ENCODE data around the gene NELFCD.

Gene NELFCD

DNA sequence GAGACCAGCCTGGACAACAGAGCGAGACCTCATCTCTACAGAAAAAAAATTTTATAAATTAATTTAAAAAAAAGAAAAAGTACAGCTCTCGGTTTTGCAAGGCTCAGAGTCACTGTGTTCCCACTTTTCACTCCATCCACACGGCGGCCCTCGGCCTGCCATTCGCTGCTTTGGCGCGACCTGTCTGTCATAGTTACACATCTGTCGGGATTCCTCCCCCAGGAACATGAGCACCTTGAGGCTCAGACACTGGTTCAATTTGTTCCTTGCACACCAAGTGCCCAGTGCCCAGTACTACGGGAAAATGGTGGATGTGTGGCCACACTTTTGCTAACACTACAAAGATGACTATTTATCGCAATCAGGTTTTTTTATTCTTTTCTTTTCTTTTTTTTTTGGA lies 17.6 kb downstream of the NELFCD start:
- H3K9me2 ChIP-seq (replicated peaks; ENCODE audit: insufficient read depth, low read length), result no peaks in the 10 kb centered on the region
- no peak overlapping the region for H3K9ac ChIP-seq (ENCODE audit: low read length)
- no peaks in the 10 kb centered on the region for H3K27me3 ChIP-seq (replicated peaks; ENCODE audit: insufficient read depth, low read length)
- no peak overlapping the region for H3K4me2 ChIP-seq (ENCODE audit: low read depth, low read length)
- peaks cover 5% of the 10 kb centered on the region; the same call in 1 of the 2 replicates for H3K79me2 ChIP-seq (ENCODE audit: low read length)
- H2AFZ ChIP-seq (ENCODE audit: low read length), result no peak overlapping the region
- TF ChIP-seq CTCF (IDR thresholded peaks at IDR 0.05; ENCODE audit: low read length), result no peak
- TF ChIP-seq EZH2phosphoT487 (IDR thresholded peaks at IDR 0.05; ENCODE audit: low read length), result no peak
- TF ChIP-seq EZH2 (optimal IDR thresholded peaks at IDR 0.05; ENCODE audit: low read depth, low read length), result no peak
- no peak overlapping the region for H3K4me3 ChIP-seq (ENCODE audit: low read length)
- no peak overlapping the region for H3K27ac ChIP-seq (ENCODE audit: low read length)
- no peak for DNase-seq
- H3F3A ChIP-seq (ENCODE audit: insufficient read depth, low read length), result peaks cover 6% of the 10 kb centered on the region
- peaks cover 12% of the 10 kb centered on the region for H3K4me1 ChIP-seq (ENCODE audit: low read length)
- peaks cover 9% of the 10 kb centered on the region for H3K36me3 ChIP-seq (replicated peaks; ENCODE audit: insufficient read depth, low read length)
- no peaks in the 10 kb centered on the region for H3K9me3 ChIP-seq (replicated peaks; ENCODE audit: insufficient read depth, low read length)
- no peaks in the 10 kb centered on the region for H4K20me1 ChIP-seq (ENCODE audit: insufficient read depth, low read length)

DNA sequence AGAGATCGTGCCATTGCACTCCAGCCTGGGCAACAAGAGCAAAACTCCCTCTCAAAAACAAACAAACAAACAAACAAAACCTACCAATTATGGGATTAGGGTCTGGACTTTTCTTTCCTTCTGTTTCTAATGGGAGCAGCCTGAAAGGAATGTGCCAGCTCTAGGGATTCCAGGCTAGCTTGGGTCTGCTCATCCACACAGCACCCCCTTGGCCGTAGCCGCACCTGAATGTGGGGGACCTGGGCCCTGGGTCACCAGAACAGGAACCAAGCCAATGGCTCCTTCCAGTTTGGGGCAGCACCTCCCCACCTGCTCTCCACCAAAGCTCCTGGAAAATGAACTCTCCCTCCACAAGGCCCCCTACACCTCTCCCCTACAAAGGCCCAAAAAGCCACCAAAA lies 19.3 kb downstream of the NELFCD start:
- Histone ChIP-seq H3K9me3 (replicated peaks; ENCODE audit: insufficient read depth, low read length) (no peaks in the 10 kb centered on the region), H3K36me3 (replicated peaks; ENCODE audit: insufficient read depth, low read length) (peaks cover 1% of the 10 kb centered on the region; the same call in 1 of the 2 replicates), H3K9ac (ENCODE audit: low read length) (no peak overlapping the region), H3K4me3 (ENCODE audit: low read length) (no peak overlapping the region), H2AFZ (ENCODE audit: low read length) (no peak overlapping the region), H3K4me1 (ENCODE audit: low read length) (peaks cover 16% of the 10 kb centered on the region), H3K79me2 (ENCODE audit: low read length) (no peaks in the 10 kb centered on the region), H3F3A (ENCODE audit: insufficient read depth, low read length) (peaks cover 13% of the 10 kb centered on the region), H3K4me2 (ENCODE audit: low read depth, low read length) (no peak overlapping the region), H3K9me2 (replicated peaks; ENCODE audit: insufficient read depth, low read length) (no peaks in the 10 kb centered on the region), H3K27ac (ENCODE audit: low read length) (no peak overlapping the region), H4K20me1 (ENCODE audit: insufficient read depth, low read length) (no peaks in the 10 kb centered on the region), H3K27me3 (replicated peaks; ENCODE audit: insufficient read depth, low read length) (no peaks in the 10 kb centered on the region)
- TF ChIP-seq CTCF (IDR thresholded peaks at IDR 0.05; ENCODE audit: low read length) (no peak), EZH2 (optimal IDR thresholded peaks at IDR 0.05; ENCODE audit: low read depth, low read length) (no peak)
- no peak for DNase-seq

DNA sequence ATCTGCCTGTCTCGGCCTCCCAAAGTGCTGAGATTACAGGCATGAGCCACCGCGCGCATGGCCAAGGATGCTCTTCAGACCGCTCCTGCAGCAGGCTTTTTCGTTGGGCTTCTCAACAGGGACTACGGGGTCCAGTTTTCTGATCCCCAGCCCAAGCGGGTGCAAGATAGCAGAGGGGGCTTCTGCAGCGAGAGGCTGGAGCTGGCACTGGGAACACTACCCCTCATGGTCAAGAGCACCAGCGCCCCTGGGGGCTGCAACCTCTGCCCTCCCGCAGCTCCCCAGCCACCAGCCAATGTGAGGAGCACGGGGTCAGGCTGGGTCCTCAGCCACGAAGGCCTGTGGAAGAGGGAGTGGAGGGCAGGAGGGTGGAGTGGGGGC lies 20.0 kb downstream of the NELFCD start:
- no peaks in the 10 kb centered on the region for H3K9me3 ChIP-seq (replicated peaks; ENCODE audit: insufficient read depth, low read length)
- no peak overlapping the region for H3K27ac ChIP-seq (ENCODE audit: low read length)
- H3K4me3 ChIP-seq (ENCODE audit: low read length), result no peak overlapping the region
- peaks cover 21% of the 10 kb centered on the region for H3F3A ChIP-seq (ENCODE audit: insufficient read depth, low read length)
- H3K9me2 ChIP-seq (replicated peaks; ENCODE audit: insufficient read depth, low read length), result no peaks in the 10 kb centered on the region
- DNase-seq, result no peak
- peaks cover 23% of the 10 kb centered on the region for H3K4me1 ChIP-seq (ENCODE audit: low read length)
- no peak overlapping the region for H3K9ac ChIP-seq (ENCODE audit: low read length)
- H3K4me2 ChIP-seq (ENCODE audit: low read depth, low read length), result no peak overlapping the region
- H4K20me1 ChIP-seq (ENCODE audit: insufficient read depth, low read length), result no peaks in the 10 kb centered on the region
- no peaks in the 10 kb centered on the region for H3K79me2 ChIP-seq (ENCODE audit: low read length)
- no peak overlapping the region for H2AFZ ChIP-seq (ENCODE audit: low read length)
- H3K27me3 ChIP-seq (replicated peaks; ENCODE audit: insufficient read depth, low read length), result no peaks in the 10 kb centered on the region
- TF ChIP-seq EZH2phosphoT487 (IDR thresholded peaks at IDR 0.05; ENCODE audit: low read length), result no peak
- TF ChIP-seq EZH2 (optimal IDR thresholded peaks at IDR 0.05; ENCODE audit: low read depth, low read length), result no peak
- TF ChIP-seq CTCF (IDR thresholded peaks at IDR 0.05; ENCODE audit: low read length), result no peak
- H3K36me3 ChIP-seq (replicated peaks; ENCODE audit: insufficient read depth, low read length), result no peaks in the 10 kb centered on the region
